ENCODE data around the gene ADGRD1. TPM values are rescaled to one million over a fixed set of nuclear protein-coding genes. Genes with fewer than 3 reads are reported as not detected.

The ADGRD1 gene
- polyA plus RNA-seq, 1 of the 3 experiments (the other 2 are of a cell fraction): not detected

DNA sequence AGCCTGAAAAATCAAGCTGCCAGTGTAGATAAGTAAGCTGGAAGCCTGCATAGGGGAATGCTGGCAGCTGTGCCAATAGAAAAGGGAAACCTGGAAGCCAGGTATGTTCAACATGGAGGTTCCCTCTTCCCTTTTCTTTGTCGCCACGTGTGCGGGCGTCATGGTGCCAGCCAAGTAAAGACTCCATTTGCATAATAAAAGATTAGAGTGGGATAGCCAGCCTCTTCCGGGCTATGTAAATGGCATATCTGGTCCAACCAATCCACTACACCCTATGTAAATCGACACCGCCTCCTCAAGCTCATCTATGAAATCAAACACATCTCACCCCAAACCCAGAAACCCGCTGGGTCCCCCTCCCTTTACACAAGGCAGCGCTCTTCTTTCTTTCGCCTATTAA, 5.6 kb upstream of the ADGRD1 start:
- CTCF ChIA-PET: interaction anchor here (1.2 to 1.9 kb wide), 3 partner anchors 13 to 184 kb away, joined by 3 to 5 read pairs (median 5); no protein-coding TSS in a partner anchor
- no peaks in the 10 kb centered on the region for H3K27me3 ChIP-seq (ENCODE audit: insufficient read depth)
- no peak overlapping the region for H3K4me2 ChIP-seq
- no peaks in the 10 kb centered on the region for H3K36me3 ChIP-seq (replicated peaks in 1 of 2; ENCODE audit: control insufficient read depth in 1 of 2, insufficient read depth in 2 of 2, low read length in 1 of 2)
- POLR2A ChIA-PET: no interaction called here
- no peak for DNase-seq
- WGBS (ENCODE audit: low lambda C conversion rate): 67% methylated on average over 10 of the region's 10 CpGs
- H3K9me3 ChIP-seq: peaks cover 3% of the 10 kb centered on the region; the same call in 1 of the 2 replicates
- H3K4me1 ChIP-seq (ENCODE audit: control insufficient read depth in 1 of 2, insufficient read depth in 2 of 2, low read depth in 1 of 2, low read length in 1 of 2): peaks cover 0 to 17% of the 10 kb centered on the region in 2 experiments; a peak in 2 of 4 replicates
- H3K27ac ChIP-seq (ENCODE audit: low read depth in 2 of 2, low read length in 1 of 2): no peak overlapping the region
- no peaks in the 10 kb centered on the region for H3F3A ChIP-seq (replicated peaks; ENCODE audit: insufficient read depth)
- no peaks in the 10 kb centered on the region for H4K20me1 ChIP-seq (ENCODE audit: insufficient read depth)
- H3K4me3 ChIP-seq (ENCODE audit: low read depth in 2 of 2, low read length in 1 of 2): no peak overlapping the region
- no peaks in the 10 kb centered on the region for H3K79me2 ChIP-seq (ENCODE audit: insufficient read depth)
- H3K9ac ChIP-seq: no peak overlapping the region
- TF ChIP-seq FOXJ3 (CRISPR knock-in tag; IDR thresholded peaks at IDR 0.05): no peak
- TF ChIP-seq NRF1 (IDR thresholded peaks at IDR 0.05; ENCODE audit: low read depth, low read length): no peak
- TF ChIP-seq JUND (IDR thresholded peaks at IDR 0.05): no peak
- TF ChIP-seq REST (IDR thresholded peaks at IDR 0.05; ENCODE audit: low read depth, low read length): no peak
- TF ChIP-seq, protein P1, sequence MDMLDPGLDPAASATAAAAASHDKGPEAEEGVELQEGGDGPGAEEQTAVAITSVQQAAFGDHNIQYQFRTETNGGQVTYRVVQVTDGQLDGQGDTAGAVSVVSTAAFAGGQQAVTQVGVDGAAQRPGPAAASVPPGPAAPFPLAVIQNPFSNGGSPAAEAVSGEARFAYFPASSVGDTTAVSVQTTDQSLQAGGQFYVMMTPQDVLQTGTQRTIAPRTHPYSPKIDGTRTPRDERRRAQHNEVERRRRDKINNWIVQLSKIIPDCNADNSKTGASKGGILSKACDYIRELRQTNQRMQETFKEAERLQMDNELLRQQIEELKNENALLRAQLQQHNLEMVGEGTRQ (IDR thresholded peaks at IDR 0.05; ENCODE audit: borderline replicate concordance, low read depth, low read length): no peak
- no peak for TF ChIP-seq GATA2 (CRISPR knock-in tag; IDR thresholded peaks at IDR 0.05)
- TF ChIP-seq IRF3 (IDR thresholded peaks at IDR 0.05; ENCODE audit: low read depth, low read length): no peak
- no peak for TF ChIP-seq FOXM1 (IDR thresholded peaks at IDR 0.05; ENCODE audit: low read depth)
- no peak overlapping the region for H2AFZ ChIP-seq (ENCODE audit: low read depth)
- no peaks in the 10 kb centered on the region for H3K9me2 ChIP-seq

- H3K9me3 ChIP-seq: peaks cover 3% of the 10 kb centered on the region; the same call in 1 of the 2 replicates
- no peaks in the 10 kb centered on the region for H3K9me2 ChIP-seq
- H3K36me3 ChIP-seq (replicated peaks in 1 of 2; ENCODE audit: control insufficient read depth in 1 of 2, insufficient read depth in 2 of 2, low read length in 1 of 2): no peaks in the 10 kb centered on the region
- H4K20me1 ChIP-seq (ENCODE audit: insufficient read depth): no peaks in the 10 kb centered on the region
- H3K79me2 ChIP-seq (ENCODE audit: insufficient read depth): no peaks in the 10 kb centered on the region
- no peak overlapping the region for H3K9ac ChIP-seq
- no peak overlapping the region for H3K4me2 ChIP-seq
- CTCF ChIA-PET: interaction anchor here (1.0 to 1.9 kb wide), 4 partner anchors 13 to 184 kb away, joined by 3 to 7 read pairs (median 4); no protein-coding TSS in a partner anchor
- H3K27ac ChIP-seq (ENCODE audit: low read depth in 2 of 2, low read length in 1 of 2): no peak overlapping the region
- no peak for DNase-seq
- no peak overlapping the region for H2AFZ ChIP-seq (ENCODE audit: low read depth)
- 50% methylated on average over 10 of the region's 10 CpGs for WGBS (ENCODE audit: low lambda C conversion rate)
- H3K4me3 ChIP-seq (ENCODE audit: low read depth in 2 of 2, low read length in 1 of 2): no peak overlapping the region
- no peaks in the 10 kb centered on the region for H3F3A ChIP-seq (replicated peaks; ENCODE audit: insufficient read depth)
- H3K4me1 ChIP-seq (ENCODE audit: control insufficient read depth in 1 of 2, insufficient read depth in 2 of 2, low read depth in 1 of 2, low read length in 1 of 2): peaks cover 0 to 23% of the 10 kb centered on the region in 2 experiments; a peak in 2 of 4 replicates
- H3K27me3 ChIP-seq (ENCODE audit: insufficient read depth): no peaks in the 10 kb centered on the region
- TF ChIP-seq SMC3 (IDR thresholded peaks at IDR 0.05; ENCODE audit: low read depth, low read length) (no peak), FOXJ3 (CRISPR knock-in tag; IDR thresholded peaks at IDR 0.05) (no peak), EZH2phosphoT487 (IDR thresholded peaks at IDR 0.05; ENCODE audit: borderline replicate concordance, low read depth) (no peak)
- TF ChIP-seq, protein P1 (IDR thresholded peaks at IDR 0.05; ENCODE audit: borderline replicate concordance, low read depth, low read length): no peak
- POLR2A ChIA-PET: no interaction called here
Measured at GRCh38 chr12:130948751-130949150, 5.0 kb upstream of the ADGRD1 start.

Data from SK-N-SH (cell line).